ENCODE results near the gene IRAK2.
"Not testable (repeated sequence)": the region's sequence is repeated elsewhere in the genome, so short reads cannot be mapped to it uniquely, and the experiment has no call there.

Gene IRAK2

GRCh38 chr3:10164546-10165393 is at the start of gene IRAK2:
IRAK2 (plus strand) TSS chr3:10164919; CDS start chr3:10164955, 36 bp downstream.
- H3K4me1 Mint-ChIP-seq = peaks cover 42% of the 10 kb centered on the region
- no peaks in the 10 kb centered on the region for H3K27me3 Mint-ChIP-seq
- H3K36me3 Mint-ChIP-seq = peaks cover 18% of the 10 kb centered on the region
- H3K9me3 Mint-ChIP-seq = peaks cover 5% of the 10 kb centered on the region
- ATAC-seq = peak; percentile 91
- peak within 1 kb of the TSS; percentile 83 for H3K4me3 Mint-ChIP-seq
- H3K27ac Mint-ChIP-seq = peak within 1 kb of the TSS; percentile 74

- peak; percentile 99 for ATAC-seq
- no peaks in the 10 kb centered on the region for H3K27me3 Mint-ChIP-seq
- peaks cover 25% of the 10 kb centered on the region for H3K4me1 Mint-ChIP-seq
- peak within 1 kb of the TSS; percentile 91 for H3K4me3 Mint-ChIP-seq
- H3K27ac Mint-ChIP-seq = peak within 1 kb of the TSS; percentile 92
- H3K36me3 Mint-ChIP-seq = no peaks in the 10 kb centered on the region
- no peaks in the 10 kb centered on the region for H3K9me3 Mint-ChIP-seq
These were observed 49.2 kb upstream of the IRAK2 start, which contains the start of gene BRK1 for GRCh38 chr3:10115326-10116137. BRK1 (plus strand) TSS chr3:10115675; CDS start chr3:10115702, 27 bp downstream.

- peaks cover 30% of the 10 kb centered on the region for H3K4me1 Mint-ChIP-seq
- H3K9me3 Mint-ChIP-seq = no peaks in the 10 kb centered on the region
- no peaks in the 10 kb centered on the region for H3K27me3 Mint-ChIP-seq
- H3K4me3 Mint-ChIP-seq = peak overlapping the region; percentile 91
- ATAC-seq = peak; percentile 18
- H3K27ac Mint-ChIP-seq = peak overlapping the region; percentile 92
- H3K36me3 Mint-ChIP-seq = peaks cover 5% of the 10 kb centered on the region
These were observed 48.6 kb upstream of the IRAK2 start for GRCh38 chr3:10116138-10116460.

- Mint-ChIP-seq H3K27me3 (no peaks in the 10 kb centered on the region), H3K9me3 (no peaks in the 10 kb centered on the region), H3K4me3 (peak overlapping the region; percentile 91), H3K36me3 (peaks cover 8% of the 10 kb centered on the region), H3K4me1 (peaks cover 32% of the 10 kb centered on the region), H3K27ac (peak overlapping the region; percentile 92)
- ATAC-seq = no peak
These were observed 47.8 kb upstream of the IRAK2 start for GRCh38 chr3:10116928-10117327.

GRCh38 chr3:10119376-10119775 is 45.3 kb upstream of the IRAK2 start:
- Mint-ChIP-seq H3K4me3 (no peak overlapping the region), H3K27me3 (no peaks in the 10 kb centered on the region), H3K27ac (no peak overlapping the region), H3K4me1 (peaks cover 36% of the 10 kb centered on the region), H3K9me3 (no peaks in the 10 kb centered on the region), H3K36me3 (peaks cover 19% of the 10 kb centered on the region)
- no peak for ATAC-seq

- no peak for ATAC-seq
- peaks cover 33% of the 10 kb centered on the region for H3K36me3 Mint-ChIP-seq
- no peak overlapping the region for H3K27ac Mint-ChIP-seq
- H3K4me3 Mint-ChIP-seq = no peak overlapping the region
- H3K27me3 Mint-ChIP-seq = no peaks in the 10 kb centered on the region
- H3K4me1 Mint-ChIP-seq = peaks cover 35% of the 10 kb centered on the region
- H3K9me3 Mint-ChIP-seq = no peaks in the 10 kb centered on the region
These were observed 43.7 kb upstream of the IRAK2 start for GRCh38 chr3:10121064-10121463.

- Mint-ChIP-seq H3K36me3 (peaks cover 50% of the 10 kb centered on the region), H3K4me3 (no peak overlapping the region), H3K4me1 (peaks cover 24% of the 10 kb centered on the region), H3K27me3 (no peaks in the 10 kb centered on the region), H3K9me3 (no peaks in the 10 kb centered on the region), H3K27ac (no peak overlapping the region)
- ATAC-seq = no peak
These were observed 42.0 kb upstream of the IRAK2 start for GRCh38 chr3:10122724-10123123.

- not testable (repeated sequence) for H3K36me3 Mint-ChIP-seq, H3K27ac Mint-ChIP-seq, H3K4me1 Mint-ChIP-seq, H3K4me3 Mint-ChIP-seq, H3K27me3 Mint-ChIP-seq, H3K9me3 Mint-ChIP-seq, ATAC-seq
These were observed 28.8 kb upstream of the IRAK2 start for GRCh38 chr3:10135872-10136271.

- Mint-ChIP-seq H3K4me3 (no peak overlapping the region), H3K9me3 (no peaks in the 10 kb centered on the region), H3K4me1 (no peaks in the 10 kb centered on the region), H3K27me3 (no peaks in the 10 kb centered on the region), H3K27ac (no peak overlapping the region), H3K36me3 (no peaks in the 10 kb centered on the region)
- no peak for ATAC-seq
These were observed 28.2 kb upstream of the IRAK2 start for GRCh38 chr3:10136426-10137005.

GRCh38 chr3:10137178-10137577 is 27.5 kb upstream of the IRAK2 start:
- H3K4me3 Mint-ChIP-seq = no peak overlapping the region
- no peaks in the 10 kb centered on the region for H3K4me1 Mint-ChIP-seq
- no peaks in the 10 kb centered on the region for H3K27me3 Mint-ChIP-seq
- H3K27ac Mint-ChIP-seq = no peak overlapping the region
- H3K36me3 Mint-ChIP-seq = no peaks in the 10 kb centered on the region
- no peak for ATAC-seq
- H3K9me3 Mint-ChIP-seq = no peaks in the 10 kb centered on the region

- no peaks in the 10 kb centered on the region for H3K9me3 Mint-ChIP-seq
- ATAC-seq = no peak
- peaks cover 27% of the 10 kb centered on the region for H3K4me1 Mint-ChIP-seq
These were observed 23.6 kb upstream of the IRAK2 start for GRCh38 chr3:10140996-10141546.

GRCh38 chr3:10142707-10143560 is 21.8 kb upstream of the IRAK2 start:
- Mint-ChIP-seq H3K9me3 (no peaks in the 10 kb centered on the region), H3K27ac (peak overlapping the region; percentile 89), H3K36me3 (peaks cover 16% of the 10 kb centered on the region), H3K4me3 (peak overlapping the region; percentile 94), H3K4me1 (peaks cover 37% of the 10 kb centered on the region), H3K27me3 (no peaks in the 10 kb centered on the region)
- no peak for ATAC-seq

More at GRCh38 chr3:10140996-10141546, 23.6 kb upstream of the IRAK2 start:
- Mint-ChIP-seq H3K27ac (peak overlapping the region; percentile 89), H3K36me3 (peaks cover 16% of the 10 kb centered on the region), H3K4me3 (peak overlapping the region; percentile 94), H3K27me3 (no peaks in the 10 kb centered on the region)

- Mint-ChIP-seq H3K27ac (peak overlapping the region; percentile 49), H3K36me3 (peaks cover 36% of the 10 kb centered on the region), H3K9me3 (no peaks in the 10 kb centered on the region), H3K27me3 (no peaks in the 10 kb centered on the region), H3K4me3 (peak overlapping the region; percentile 65), H3K4me1 (peaks cover 55% of the 10 kb centered on the region)
- no peak for ATAC-seq
These were observed 19.0 kb upstream of the IRAK2 start for GRCh38 chr3:10145685-10146084.

GRCh38 chr3:10149226-10149625 is 15.5 kb upstream of the IRAK2 start:
- no peaks in the 10 kb centered on the region for H3K9me3 Mint-ChIP-seq
- ATAC-seq = peak; percentile 87
- H3K27me3 Mint-ChIP-seq = no peaks in the 10 kb centered on the region
- H3K36me3 Mint-ChIP-seq = peaks cover 43% of the 10 kb centered on the region
- H3K27ac Mint-ChIP-seq = peak overlapping the region; percentile 94
- peaks cover 39% of the 10 kb centered on the region for H3K4me1 Mint-ChIP-seq
- peak overlapping the region; percentile 48 for H3K4me3 Mint-ChIP-seq
